ENCODE measurements around the gene FAM90A26.
"Not testable (repeated sequence)": the region's sequence is repeated elsewhere in the genome, so short reads cannot be mapped to it uniquely, and the experiment has no call there.

FAM90A26 gene, protein sequence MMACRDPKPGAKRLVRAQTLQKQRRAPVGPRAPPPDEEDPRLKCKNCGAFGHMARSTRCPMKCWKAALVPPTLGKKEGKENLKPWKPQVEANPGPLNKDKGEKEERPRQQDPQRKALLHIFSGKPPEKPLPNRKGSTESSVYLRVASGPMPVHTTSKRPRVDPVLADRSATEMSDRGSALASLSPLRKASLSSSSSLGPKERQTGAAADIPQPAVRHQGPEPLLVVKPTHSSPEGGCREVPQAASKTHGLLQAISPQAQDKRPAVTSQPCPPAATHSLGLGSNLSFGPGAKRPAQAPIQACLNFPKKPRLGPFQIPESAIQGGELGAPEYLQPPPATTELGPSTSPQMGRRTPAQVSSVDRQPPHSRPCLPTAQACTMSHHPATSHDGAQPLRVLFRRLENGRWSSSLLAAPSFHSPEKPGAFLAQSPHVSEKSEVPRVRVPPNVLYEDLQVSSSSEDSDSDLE

GRCh38 chr4:9169791-9170459 is at the start of gene FAM90A26:
Gene FAM90A26 (plus strand): TSS chr4:9170409. CDS start chr4:9173173, 2,764 bp downstream.
- in situ Hi-C loops (cut with HindIII; ENCODE audit: low sequenced_read_pairs), result not testable (repeated sequence)

GRCh38 chr4:9122711-9123110 is 47.5 kb upstream of the FAM90A26 start:
- in situ Hi-C loops (cut with HindIII; ENCODE audit: low sequenced_read_pairs), result not testable (repeated sequence)

DNA sequence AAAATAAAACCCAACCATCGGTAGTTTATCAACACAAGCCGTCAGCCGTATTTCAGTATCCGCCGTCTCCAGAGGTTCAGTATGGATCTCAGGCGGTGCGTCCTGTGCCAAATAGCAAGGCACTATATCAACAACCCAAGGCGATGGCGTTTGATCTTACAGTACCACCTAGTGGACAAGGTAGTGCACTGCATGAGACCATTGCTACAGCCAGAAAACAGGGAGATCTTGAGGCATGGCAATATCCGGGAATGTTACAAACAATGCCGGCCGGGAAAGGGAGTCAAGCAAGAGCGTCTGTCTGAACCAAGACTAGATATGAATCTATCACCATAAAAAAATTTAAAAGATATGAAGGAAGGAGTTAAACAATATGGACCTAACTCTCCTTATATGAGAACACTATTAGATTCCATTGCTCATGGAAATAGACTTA is 46.6 kb upstream of the FAM90A26 start:
- in situ Hi-C loops (cut with HindIII; ENCODE audit: low sequenced_read_pairs), result not testable (repeated sequence)

DNA sequence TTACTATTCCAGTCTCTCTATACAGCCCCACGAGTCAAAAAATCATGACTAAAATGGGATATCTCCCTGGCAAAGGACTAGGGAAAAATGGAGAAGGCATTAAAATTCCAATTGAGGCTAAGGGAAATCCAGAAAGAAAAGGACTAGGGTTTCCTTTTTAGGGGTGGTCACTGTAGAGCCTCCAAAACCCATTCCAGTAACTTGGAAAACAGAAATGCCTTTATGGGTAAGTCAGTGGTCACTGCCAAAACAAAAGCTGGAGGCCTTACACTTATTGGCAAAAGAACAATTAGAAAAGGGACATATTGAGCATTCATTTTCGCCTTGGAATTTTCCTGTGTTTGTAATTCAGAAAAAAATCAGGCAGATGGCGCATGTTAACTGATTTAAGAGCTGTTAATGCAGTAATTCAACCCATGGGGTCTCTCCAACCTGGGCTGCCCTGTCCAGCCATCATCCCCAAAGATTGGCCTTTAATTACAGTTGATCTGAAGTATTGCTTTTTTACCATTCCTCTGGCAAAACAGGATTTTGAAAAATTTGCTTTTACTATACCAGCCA is 44.5 kb upstream of the FAM90A26 start:
- in situ Hi-C loops (cut with HindIII; ENCODE audit: low sequenced_read_pairs), result not testable (repeated sequence)

DNA sequence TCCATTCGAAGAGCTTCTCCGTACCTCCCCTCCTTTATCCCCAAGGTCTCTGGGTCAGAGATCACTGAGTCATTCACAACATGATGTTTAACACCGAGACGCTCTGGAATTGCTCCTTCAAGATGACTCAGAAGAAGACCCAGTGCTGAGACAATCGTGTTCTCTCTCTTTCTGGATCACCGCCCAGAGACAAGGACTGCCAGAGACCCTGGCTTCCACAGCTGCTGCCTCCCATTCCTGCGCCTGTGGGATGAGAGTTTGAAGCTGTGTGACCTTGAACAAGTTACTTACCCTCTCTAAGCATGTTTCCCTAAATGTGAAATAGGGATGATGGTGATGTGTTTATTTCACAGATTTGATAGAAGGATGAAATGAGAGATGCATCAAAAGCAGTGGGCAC is 38.8 kb upstream of the FAM90A26 start:
- in situ Hi-C loops (cut with HindIII; ENCODE audit: low sequenced_read_pairs), result not testable (repeated sequence)

DNA sequence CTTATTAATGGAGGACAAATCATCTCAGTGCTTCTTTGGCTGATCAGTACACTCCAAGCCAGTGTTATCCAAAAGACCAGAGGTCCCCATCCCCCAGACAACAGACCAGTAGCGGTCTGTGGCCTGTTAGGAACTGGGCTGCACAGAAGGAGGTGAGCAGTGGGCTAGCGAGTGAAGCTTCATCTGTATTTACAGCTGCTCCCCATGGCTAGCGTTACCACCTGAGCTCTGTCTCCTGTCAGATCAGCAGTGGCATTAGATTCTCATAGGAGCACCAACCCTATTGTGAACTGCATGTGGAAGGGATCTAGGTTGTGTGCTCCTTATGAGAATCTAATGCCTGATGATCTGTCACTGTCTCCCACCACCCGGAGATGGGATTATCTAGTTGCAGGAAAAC is 37.4 kb upstream of the FAM90A26 start:
- in situ Hi-C loops (cut with HindIII; ENCODE audit: low sequenced_read_pairs), result not testable (repeated sequence)

- in situ Hi-C loops (cut with HindIII; ENCODE audit: low sequenced_read_pairs), result not testable (repeated sequence)
These were observed 36.2 kb upstream of the FAM90A26 start for GRCh38 chr4:9134011-9134410.

DNA sequence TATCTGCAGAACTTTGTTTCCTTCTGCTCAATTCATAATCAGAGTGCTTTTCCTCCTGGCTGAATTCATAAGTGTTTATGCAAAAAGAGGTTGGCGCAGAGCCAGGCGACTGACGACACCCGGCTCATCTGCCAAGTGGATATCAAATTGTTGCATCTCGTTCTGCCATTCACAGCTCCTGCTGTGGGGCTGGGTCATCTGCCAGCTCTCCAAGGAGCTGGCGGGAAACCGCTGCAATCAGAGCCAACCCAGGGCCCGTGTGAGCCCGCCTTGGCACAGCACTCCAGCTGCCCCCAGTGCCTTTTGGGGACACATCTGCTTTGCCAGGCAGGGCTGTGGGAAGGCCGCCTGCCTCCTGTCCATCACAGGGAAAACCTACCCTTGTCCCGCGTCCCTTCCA is 35.7 kb upstream of the FAM90A26 start:
- in situ Hi-C loops (cut with HindIII; ENCODE audit: low sequenced_read_pairs), result not testable (repeated sequence)

GRCh38 chr4:9141050-9141449 is 29.2 kb upstream of the FAM90A26 start:
- in situ Hi-C loops (cut with HindIII; ENCODE audit: low sequenced_read_pairs), result not testable (repeated sequence)

GRCh38 chr4:9142786-9143185 is 27.4 kb upstream of the FAM90A26 start:
- in situ Hi-C loops (cut with HindIII; ENCODE audit: low sequenced_read_pairs), result not testable (repeated sequence)

- in situ Hi-C loops (cut with HindIII; ENCODE audit: low sequenced_read_pairs), result no loop called here
These were observed 26.7 kb upstream of the FAM90A26 start for GRCh38 chr4:9143421-9144080.

DNA sequence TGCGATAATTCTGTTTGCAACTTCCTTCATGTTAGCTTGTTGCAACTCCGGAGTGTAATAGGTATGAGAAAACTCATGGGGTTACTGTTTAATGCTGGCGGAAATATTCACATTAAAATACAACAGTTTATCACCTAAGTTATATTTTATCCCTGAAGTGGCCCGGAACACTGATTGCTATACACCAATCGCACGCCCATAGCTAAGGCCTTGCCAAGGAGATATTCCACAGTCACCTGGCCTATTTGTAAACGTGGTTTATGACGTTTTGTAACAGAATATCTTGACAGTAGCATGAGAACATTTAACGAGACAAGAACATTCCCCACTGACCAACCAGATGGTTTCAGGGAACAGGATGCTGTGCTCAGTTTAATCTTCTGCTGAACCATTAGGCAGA is 23.2 kb upstream of the FAM90A26 start:
- in situ Hi-C loops (cut with HindIII; ENCODE audit: low sequenced_read_pairs), result no loop called here

- in situ Hi-C loops (cut with HindIII; ENCODE audit: low sequenced_read_pairs), result not testable (repeated sequence)
These were observed 22.8 kb upstream of the FAM90A26 start for GRCh38 chr4:9147368-9147767.

- in situ Hi-C loops (cut with HindIII; ENCODE audit: low sequenced_read_pairs), result not testable (repeated sequence)
These were observed 21.4 kb upstream of the FAM90A26 start for GRCh38 chr4:9148611-9149409.

GRCh38 chr4:9151809-9152179 is 18.4 kb upstream of the FAM90A26 start:
- in situ Hi-C loops (cut with HindIII; ENCODE audit: low sequenced_read_pairs), result not testable (repeated sequence)

GRCh38 chr4:9152180-9153007 is 17.8 kb upstream of the FAM90A26 start:
- in situ Hi-C loops (cut with HindIII; ENCODE audit: low sequenced_read_pairs), result not testable (repeated sequence)

DNA sequence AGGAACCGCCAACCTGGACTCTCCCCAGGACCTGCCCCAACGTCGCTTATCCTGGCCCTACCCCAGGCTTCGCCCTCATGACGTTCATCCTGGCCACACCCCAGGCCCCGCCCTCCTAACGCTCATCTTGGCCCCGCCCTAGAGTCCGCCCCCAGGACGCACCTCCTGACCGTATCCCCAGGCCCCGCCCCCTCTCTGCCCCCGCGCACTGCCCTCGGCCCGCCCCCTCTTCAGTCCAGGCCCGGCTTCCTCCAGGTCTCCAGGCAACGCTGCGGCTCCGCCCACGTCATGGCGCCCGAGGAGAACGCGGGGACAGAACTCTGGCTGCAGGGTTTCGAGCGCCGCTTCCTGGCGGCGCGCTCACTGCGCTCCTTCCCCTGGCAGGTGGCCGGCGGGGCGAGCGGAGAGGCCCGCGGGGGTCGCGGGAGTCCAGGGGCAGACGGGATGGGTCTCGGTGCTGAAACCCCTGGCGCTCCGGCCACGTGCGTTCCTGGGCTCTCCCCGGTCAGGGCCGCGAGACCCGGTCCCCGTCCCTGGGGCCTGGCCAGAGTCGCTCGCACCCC is 17.1 kb upstream of the FAM90A26 start:
- in situ Hi-C loops (cut with HindIII; ENCODE audit: low sequenced_read_pairs), result not testable (repeated sequence)

DNA sequence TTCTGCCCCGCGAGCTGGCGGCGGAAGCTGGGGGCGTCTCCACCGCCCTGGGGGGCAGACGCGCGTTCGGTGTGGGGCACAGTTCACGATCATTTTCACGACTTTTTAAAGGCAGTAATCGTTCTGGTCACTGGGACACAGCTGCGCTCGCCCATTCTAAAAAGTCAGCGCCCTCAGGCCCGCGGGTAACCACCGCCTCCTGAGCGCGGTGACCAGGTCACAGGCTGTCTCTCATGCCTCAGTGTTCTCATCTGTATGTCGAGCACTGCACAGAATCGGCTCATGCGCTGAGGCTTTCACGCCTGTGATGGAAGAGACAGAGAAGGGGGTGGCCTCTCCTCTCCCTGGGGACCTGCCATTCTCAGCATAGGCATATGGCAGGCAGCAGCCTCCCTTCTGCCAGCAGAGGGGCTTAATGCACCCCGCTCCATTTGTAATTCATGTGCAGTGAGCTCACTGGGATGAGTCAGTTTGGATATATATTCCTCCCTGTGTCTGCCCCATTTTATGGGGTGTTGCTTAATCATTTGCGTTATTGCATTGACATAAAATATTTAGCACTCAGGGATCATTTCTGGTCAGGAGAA is 16.5 kb upstream of the FAM90A26 start:
- in situ Hi-C loops (cut with HindIII; ENCODE audit: low sequenced_read_pairs), result not testable (repeated sequence)
